ENCODE results near the gene NHSL1.

DNA sequence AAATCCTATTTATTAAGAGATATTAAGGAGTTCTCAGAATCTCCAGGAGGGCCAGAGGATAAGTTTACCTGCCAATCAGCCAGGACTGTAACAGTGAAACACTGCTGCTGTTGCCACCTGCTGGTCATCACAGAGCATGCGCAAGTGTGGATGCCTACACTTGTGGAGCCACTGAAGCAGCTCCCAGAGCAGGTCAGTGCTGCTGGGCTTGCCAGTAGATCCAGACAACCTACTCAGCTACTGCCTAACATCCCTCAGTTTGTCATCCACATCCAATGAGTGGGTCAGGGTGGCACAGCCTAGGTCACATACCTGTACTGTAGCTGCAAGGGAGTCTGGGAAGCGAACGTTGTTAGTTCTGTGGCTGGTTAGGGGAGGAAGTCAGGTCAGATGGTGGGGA, 18.3 kb upstream of the NHSL1 start:
- TF ChIP-seq, protein P1, sequence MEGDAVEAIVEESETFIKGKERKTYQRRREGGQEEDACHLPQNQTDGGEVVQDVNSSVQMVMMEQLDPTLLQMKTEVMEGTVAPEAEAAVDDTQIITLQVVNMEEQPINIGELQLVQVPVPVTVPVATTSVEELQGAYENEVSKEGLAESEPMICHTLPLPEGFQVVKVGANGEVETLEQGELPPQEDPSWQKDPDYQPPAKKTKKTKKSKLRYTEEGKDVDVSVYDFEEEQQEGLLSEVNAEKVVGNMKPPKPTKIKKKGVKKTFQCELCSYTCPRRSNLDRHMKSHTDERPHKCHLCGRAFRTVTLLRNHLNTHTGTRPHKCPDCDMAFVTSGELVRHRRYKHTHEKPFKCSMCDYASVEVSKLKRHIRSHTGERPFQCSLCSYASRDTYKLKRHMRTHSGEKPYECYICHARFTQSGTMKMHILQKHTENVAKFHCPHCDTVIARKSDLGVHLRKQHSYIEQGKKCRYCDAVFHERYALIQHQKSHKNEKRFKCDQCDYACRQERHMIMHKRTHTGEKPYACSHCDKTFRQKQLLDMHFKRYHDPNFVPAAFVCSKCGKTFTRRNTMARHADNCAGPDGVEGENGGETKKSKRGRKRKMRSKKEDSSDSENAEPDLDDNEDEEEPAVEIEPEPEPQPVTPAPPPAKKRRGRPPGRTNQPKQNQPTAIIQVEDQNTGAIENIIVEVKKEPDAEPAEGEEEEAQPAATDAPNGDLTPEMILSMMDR (conservative IDR thresholded peaks at IDR 0.05 in 1 of 2, IDR thresholded peaks at IDR 0.05 in 1 of 2; ENCODE audit: extremely low read depth in 1 of 2, insufficient read depth in 1 of 2, low read depth in 1 of 2, low read length in 2 of 2): peak; percentile 87 to 95
- no peak for TF ChIP-seq EZH2 (IDR thresholded peaks at IDR 0.05; ENCODE audit: borderline replicate concordance, low read length)

Data from mammary epithelial cell (primary cell).